Activated T-cell treated with anti-CD3 and anti-CD28 coated beads, Interleukin-2, amount 50 U/mL, for 1 hour (primary cell): ENCODE measurements around the gene SEC23B.

Experiments used
- DNase-seq: peaks from one replicate; pipeline ENCODE4 v3.0.0-alpha.2; 2020

Gene SEC23B

DNA sequence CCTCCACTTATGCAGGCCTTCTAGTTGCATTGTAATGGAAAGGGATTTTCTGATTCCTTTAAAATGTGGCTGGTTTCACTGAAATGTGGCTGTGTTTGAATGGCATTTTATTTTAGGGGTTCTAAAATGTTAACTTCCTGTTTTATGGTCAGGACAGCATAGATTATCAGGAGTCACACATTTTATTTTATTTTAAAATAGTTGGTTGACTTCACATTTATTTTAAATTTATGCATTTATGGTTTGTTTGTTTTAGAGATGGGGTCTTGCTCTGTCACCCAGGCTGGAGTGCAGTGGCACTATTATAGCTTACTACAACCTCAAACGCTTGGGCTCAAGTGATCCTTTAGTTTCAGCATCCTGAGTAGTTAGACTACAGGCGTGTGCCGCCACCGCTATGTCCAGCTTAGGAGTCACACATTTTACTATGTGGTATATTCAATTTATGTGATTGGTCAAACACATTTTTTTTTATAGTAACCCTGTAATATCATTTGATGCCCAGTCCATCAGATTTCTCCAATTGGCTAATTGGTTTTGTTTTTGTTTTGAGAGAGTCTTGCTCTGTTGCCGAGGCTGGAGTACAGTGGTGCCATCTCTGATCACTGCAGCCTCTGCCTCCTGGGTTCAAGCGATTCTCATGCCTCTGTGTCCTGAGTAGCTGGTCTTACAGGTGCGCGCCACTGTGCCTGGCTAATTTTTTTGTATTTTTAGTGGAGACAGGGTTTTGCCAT, 82.4 kb downstream of the SEC23B start:
- DNase-seq = no peak

- DNase-seq = no peak
Measured at GRCh38 chr20:18596270-18596669, 88.5 kb downstream of the SEC23B start.

DNA sequence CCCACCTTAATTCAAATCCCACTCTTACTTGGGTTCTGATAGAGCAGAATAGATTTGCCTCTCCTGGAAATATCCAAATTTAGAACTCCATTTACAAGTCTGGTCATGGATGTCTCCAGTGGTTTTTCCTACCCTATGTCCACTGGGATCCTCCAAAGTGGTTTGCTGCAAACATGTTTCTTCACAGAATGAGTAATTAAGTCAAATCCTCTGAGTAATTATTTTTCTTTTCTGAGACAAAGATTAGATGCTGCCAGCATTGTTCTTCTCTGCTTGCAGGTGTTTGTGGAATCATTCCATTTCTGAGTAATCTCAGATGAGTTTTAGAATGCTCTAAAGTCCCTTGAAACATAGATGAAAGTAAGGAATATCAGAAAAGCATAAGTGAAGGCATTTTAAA, 102.0 kb downstream of the SEC23B start:
- DNase-seq = no peak
